GM21423 (cell line): Measurements from ENCODE around the gene AMELX.

Experiments
- ATAC-seq: cut with Tn5 transposase; IDR thresholded peaks from one replicate; pipeline ENCODE4 v1.9.1; 2021; ENCODE audit warnings: mild to moderate bottlenecking, moderate library complexity; ENCODE audit not compliant: unreplicated experiment

The AMELX gene

DNA sequence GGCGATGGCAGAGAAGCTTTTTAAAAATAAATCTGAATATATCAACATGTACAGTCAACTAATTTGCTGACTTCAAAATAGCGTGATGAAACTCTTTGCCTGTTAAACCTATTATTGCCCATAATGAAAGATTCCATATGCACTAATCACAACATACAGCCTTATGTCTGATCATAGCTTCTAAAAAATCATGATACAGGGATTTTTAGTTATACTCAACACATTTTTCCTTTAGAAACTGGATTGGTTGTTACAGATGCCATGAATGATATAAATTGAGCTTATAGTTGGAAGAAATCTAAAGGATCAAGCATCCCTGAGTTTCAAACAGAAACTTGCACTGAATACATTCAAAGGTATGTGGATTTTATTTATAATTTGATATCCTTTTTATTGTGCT is at the start of gene AMELX:
TSS of gene AMELX (plus strand) at position 301 of the 400 bp plus-strand sequence. CDS start 1,376 bp downstream, outside the sequence.
- no peak for ATAC-seq

DNA sequence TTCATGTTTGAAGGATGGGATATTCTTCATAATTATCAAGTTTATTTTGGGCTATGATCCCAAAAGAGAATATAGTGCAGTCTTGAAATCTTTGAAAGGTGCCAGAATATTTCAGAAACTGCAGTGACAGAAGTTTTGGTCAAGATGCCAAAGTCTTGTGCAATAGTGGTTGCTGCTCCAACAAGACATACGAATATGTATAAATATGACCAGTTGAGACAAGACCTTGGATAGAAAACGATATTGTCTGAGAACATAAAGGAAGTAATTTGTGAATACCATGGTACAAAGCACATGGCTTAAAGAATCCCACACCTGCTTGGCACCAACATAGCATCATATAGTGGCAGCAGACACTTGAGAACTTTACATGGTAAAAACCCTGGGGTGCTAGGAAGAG is 48.6 kb upstream of the AMELX start:
- no peak for ATAC-seq

DNA sequence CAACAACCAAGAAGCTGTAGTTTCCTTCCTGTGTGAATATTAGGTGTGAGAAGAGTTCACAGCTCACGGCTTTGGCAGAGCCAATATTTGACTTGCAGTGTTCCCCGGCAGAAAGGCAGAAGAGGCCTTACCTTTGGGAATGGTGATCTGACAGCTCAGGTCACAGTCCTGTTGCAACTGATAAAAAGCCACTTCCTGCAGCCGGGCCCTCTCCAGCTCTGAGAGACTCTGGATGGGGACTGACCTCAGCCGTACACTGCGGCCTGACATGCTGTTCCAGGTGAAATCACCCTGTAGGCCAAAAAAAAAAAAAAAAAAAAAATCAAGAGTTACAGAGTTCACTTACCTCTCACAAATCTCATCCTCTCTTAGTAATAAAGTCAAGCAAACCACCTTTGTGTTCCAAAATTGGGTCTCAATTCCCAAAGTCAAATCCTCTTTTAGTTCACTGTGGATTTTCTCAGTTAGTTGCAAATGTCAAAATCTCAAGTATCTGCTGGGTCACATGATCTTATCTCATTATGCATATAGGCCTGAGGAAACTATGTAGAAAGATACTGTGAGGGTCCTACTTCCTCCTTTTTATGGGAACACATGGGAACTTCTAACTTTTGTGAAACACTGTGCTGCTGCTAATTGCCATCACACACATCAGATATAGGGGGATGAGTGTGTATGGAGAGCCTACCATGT is 38.6 kb upstream of the AMELX start:
- ATAC-seq, result no peak

DNA sequence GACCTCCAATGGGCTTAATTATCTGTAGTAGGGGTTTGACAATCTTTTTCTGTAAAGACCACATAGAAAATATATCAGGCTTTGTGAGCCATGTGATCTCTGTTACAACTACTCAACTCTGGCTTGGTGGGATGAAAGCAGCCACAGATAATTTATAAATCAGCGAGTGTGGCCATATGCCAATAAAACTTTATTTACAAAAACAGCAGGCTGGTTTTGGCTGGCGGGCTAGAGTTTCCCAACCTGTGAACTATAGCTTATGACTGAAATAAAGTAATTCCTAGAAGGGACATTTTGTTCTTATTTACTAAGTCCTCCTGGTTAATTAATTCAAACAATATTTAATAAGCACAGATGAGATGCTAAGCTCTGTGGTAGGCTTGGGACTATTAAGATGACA is 35.9 kb upstream of the AMELX start:
- ATAC-seq, result no peak

DNA sequence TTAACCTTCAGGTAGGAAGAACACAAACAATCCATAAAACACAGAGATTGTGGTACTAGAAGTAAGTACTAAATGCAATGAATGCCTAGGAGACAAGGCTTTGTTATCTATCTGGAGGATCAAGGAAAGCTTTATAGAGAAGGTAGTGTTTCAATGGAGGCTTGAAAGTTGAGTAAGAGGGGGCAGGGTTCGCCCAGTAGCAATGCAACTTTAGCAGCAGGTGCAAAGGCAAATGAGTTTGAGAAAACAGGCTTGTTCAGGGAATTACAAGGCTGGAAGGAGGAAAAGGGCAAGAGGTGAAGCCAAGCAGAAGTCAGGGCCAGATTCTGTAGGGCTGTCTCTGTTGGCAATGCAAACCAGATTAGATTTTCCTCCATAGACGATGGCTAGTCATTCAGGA is 35.5 kb upstream of the AMELX start:
- ATAC-seq, result no peak

DNA sequence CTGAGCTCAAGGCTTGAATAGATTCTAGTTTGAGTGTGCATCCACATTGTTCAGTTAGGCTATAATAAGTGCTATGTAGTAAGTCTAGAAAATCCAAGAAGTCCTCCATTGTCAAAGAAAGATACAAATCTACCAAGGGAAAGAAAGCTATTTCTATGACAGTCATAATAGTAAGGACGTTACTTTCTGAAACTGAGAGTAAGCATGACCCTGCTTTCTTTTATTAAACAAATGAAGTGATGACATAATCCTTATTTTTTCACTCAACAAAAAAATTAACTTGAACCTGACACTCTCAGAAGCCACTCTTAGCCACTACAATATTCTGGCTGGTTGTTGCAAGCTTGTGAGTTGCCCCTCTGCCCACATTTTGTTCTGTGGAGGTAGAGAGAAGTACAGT is 33.8 kb upstream of the AMELX start:
- no peak for ATAC-seq

DNA sequence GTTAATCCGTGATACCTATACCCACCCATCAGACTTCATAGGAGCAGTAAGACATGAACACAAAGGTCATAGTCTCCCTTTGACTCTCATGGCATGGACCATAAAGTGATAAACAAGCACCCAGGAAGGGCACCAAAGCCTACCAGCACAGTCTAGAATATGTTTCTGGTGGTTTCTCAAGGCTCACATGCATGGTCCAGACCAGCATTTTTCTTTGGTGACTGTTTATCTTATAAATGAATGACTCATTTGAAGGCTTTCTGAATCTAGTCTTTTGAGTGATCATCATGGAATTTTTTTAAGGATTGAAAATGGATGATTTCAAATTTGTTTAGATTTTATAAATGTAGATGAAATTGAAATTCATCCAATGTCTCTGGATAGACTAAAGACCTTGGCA is 32.0 kb upstream of the AMELX start:
- no peak for ATAC-seq

DNA sequence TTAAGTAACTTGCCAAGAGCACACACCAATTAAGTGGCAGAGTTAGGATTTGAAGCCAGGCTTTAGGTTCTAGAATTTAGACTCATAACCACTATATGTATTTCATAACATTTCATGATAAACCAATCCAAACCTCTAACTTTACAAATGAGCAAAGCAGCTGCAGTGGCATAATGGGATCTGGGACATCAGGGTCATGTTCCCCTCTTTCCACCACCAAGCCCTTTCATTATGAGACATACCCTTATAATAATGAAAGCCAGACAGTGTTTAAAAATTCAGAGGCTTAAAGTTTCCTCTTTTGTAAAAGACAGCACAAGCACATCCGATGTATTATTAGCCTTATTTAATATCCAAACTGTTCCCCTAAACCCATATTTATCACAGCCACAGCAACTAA is 28.3 kb upstream of the AMELX start:
- ATAC-seq, result no peak

DNA sequence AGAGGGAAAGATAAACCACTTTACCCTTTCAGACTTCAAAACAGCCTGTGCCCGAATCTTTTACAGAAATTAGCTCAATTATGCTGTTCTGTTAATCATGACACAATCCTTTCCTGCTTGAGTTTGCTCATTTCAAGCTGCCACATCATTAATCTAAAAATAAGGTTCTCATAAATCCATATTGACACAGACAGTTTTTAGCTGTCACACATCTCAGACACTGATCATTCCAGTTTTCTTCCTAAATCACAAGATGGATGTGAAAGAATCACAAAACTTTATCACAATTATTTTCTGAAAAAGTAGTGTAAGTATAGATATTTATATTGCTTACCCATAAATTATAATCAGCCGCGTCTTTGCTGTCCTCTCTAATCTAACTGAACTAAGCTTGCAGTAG is 27.9 kb upstream of the AMELX start:
- ATAC-seq, result no peak

DNA sequence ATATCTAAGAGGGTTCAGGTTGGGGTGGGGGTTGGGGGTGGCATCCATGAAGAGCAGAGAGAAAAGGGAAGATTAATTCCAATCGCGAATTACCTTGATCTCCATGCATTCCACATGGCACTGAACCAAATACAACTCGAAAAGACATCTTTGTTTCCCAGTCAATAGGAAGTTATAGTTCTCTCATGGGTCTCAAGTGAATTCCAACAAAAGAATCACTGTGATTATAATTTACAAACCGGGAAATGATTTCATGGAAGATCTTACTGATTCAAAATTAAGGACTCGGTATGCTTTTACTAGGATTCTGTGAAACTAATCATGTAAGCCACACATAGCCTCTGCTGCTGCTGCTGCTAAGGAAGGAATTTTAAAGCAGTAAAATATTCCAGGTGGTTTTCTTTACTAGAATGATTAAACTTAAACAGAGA is 26.6 kb upstream of the AMELX start:
- no peak for ATAC-seq

DNA sequence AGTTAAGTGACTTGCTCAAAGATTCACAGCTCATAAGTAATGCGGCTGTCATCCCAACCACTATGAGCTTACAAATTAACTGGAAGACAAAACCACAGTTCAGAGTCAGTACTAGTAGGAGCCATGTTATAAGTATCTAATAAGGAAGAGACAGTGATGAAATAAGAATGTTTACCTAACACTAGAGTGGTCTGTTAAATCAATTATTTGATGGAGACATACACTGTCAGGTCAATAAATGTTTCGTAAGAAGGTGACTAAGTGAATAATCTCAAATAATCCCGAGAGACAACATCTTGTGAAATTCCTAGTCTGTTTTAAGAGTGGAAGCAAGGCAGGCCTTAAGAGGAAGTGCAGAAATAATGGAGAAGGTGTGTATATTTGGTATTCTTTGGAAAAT is 25.8 kb upstream of the AMELX start:
- ATAC-seq, result peak; percentile 46

DNA sequence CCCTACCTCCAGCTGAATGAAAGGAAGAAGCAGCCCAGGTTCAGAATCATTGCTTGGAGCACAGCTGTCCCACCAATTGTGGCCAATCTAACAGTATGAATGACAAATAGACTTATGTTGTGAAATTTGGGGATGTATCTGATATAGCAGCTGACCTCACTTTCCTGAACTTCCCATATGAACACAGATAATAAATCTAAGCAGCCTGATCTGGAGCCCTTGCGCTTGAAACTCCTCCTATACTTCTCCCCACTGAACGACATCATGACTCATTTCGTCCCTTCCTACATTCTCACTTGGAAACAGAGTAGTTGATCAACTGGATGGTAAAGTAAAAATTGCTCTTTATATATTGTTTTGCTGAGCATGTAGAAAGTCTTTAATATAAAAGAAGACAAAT is 24.2 kb upstream of the AMELX start:
- no peak for ATAC-seq

DNA sequence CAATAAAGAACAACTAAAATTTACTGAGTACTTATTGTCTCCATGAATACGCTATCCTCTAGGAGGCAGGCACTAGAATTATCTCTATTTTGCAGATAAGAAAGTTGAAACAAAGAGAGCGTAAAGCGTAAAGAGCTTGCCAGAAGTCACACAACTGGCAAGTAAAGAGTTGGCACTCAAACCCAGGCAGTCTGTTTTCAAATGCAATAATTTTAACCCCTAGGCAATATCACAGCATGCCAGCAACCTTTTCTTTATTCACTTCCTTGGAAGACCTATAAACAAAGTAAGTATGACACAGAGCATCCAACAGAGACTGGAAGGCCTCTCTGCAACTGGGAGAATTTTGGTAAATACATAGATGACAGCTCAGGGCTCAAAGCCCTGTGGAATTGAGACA is 23.2 kb upstream of the AMELX start:
- no peak for ATAC-seq

DNA sequence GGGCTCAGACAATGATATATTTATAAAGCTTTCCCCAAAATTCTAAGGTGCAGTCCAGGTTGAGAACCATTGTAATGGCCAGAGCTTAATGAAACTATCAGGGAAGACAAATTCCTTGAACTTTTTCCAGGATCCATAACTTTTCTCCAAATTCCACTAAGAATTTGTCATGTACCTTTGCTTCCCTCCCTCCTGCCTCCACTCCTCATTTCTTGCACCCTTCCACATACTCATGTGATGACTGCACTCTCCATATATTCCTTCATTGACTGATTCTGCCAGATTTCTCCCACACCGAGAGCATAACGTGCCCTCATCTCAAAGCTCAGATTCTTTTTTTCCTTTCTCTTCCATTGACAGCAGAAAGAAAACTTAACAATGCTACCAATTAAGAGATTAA is 20.9 kb upstream of the AMELX start:
- ATAC-seq, result no peak

DNA sequence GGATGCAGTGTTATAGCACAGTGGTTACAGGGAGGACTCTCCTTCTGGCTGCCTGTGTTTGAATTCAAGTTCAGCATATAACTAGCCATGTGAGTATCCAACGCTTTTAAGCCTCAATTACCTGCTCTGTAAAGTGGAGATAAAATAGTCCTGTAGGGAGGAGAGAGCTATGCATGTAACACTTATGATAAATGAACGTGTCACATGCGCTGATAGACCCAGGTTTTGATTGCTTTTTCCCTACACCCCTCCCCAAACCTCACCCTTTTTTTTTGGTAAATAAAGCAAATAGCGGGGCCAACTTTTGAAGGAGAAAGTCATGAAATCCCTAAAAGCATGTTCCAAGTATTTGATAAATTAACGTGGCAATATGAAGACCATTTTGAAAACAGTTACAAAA is 20.4 kb upstream of the AMELX start:
- ATAC-seq, result no peak

DNA sequence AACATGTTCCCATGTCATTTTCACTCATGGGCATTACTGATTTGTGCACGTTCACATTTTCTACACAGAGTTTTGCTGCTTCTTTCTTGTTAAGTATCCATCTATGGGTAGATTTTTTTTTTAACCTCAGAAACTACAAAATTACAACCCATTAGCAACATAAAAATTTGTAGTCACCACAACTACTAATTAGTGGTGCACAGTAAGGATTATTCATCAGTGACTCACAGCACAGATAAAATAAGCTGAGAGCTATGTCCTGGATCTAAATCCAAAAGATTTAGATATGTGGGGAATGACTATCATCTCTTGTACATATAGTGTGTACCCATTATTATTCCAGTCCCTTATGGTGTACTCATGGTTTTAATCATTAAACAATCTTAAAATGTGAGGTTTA is 19.7 kb upstream of the AMELX start:
- ATAC-seq, result no peak

DNA sequence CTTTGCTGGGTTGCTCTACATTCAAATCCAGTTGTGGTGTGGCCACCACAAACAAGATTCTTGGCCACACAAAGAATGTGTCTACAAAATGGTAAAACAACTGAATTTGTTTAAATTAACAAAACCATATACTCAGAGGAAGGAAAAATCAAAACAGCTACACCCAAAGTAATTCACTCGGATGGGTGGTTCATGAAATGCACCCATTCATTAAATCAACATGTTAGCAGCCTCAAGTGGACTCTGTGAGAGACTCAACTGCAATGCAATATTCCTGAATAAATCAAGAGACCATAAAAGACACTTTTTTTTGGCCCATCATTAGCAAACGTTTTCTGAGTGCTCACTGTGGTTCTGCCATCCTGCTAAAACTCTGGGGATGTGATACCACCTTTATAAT is 11.2 kb upstream of the AMELX start:
- ATAC-seq, result no peak

DNA sequence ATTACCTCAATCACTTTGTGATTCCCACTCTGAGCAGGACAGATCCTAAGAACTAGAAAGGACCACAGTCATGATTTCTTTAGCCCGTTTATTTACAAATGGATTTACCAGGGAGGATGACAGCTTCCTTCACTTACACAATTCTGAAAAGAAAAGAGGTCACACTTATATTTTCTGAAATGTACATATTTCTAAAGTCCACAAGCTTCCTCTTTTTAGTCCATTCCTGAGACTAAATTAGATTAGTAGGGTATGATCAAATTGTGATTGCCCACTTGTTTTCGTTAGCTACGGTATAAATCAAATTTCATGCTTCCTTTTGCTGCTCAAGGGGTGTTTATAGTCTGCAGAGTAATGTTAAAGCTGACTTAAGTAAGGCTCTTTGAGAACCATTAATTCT is 7.6 kb upstream of the AMELX start:
- no peak for ATAC-seq

DNA sequence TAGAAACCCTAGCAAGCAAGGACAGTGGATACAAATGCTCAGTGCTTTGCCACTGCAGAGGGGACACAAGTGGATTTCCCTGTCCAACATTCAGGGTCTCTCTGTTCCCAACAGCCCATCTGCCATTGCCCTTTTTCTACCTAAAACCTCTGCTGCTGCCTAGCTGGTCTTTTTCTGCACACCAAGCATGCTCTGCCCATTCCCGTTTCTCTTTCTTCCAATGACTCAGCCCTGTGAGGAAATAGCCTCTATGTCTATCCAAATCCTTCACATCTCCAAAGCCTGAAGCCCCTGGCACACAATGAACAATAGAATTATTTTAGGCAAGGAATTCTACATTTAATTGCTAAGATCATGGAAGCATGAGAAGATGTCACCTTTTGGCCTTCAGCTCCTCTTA is 5.7 kb upstream of the AMELX start:
- no peak for ATAC-seq

DNA sequence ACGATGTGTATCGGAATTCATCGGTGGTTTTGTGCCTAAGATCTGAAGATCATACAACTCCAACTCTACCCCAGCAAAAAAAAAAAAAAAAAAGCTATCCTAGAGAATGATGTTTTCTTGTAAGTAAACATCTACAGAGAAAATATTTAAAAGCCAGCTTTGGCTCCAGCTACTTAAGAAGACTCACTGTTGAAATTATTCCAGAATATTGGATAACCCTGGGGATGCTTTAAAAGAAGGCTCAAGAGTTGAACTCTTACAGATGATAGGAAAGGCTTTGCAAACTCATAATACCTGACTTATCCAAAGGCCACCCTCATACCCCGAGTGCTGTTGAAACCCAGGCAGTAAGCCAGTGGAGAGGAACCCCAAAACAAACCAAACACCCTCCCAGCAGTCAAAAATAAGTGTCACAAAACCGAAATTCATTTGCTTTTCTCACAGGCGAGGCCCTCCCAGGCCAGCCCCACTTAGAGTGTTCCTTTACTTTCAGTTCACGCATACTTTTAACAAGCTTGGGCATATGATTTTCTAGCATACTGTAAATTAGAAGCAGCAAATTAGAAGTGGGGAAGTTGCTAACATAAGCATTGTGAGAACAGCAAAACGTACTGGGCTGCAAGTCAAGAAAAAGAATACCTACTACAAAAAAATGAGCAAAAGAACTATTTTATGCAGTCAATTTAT is 2.7 kb upstream of the AMELX start:
- ATAC-seq, result no peak

DNA sequence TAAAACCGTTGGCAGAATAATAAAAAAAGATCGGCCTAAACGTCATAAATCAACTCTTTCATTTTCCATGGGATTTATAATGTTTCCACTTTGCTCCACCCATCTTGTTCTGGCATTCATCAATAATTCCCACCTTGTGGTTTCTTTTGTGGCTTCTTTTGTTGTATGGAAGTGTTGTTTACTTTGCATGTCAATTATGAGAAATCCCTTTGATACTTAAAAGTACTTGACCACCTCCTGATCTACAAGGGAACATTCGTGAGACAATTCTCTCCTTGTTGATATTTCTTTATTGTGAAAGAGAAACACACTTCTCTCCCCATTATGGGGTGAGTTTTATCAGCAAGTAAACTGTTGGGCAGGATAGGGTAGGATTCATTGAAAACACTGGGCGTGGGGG is 2.8 kb downstream of the AMELX start:
- no peak for ATAC-seq

DNA sequence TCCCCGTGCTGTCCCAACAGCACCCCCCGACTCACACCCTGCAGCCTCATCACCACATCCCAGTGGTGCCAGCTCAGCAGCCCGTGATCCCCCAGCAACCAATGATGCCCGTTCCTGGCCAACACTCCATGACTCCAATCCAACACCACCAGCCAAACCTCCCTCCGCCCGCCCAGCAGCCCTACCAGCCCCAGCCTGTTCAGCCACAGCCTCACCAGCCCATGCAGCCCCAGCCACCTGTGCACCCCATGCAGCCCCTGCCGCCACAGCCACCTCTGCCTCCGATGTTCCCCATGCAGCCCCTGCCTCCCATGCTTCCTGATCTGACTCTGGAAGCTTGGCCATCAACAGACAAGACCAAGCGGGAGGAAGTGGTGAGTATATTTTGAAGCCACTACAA is 5.4 kb downstream of the AMELX start:
- ATAC-seq, result no peak

DNA sequence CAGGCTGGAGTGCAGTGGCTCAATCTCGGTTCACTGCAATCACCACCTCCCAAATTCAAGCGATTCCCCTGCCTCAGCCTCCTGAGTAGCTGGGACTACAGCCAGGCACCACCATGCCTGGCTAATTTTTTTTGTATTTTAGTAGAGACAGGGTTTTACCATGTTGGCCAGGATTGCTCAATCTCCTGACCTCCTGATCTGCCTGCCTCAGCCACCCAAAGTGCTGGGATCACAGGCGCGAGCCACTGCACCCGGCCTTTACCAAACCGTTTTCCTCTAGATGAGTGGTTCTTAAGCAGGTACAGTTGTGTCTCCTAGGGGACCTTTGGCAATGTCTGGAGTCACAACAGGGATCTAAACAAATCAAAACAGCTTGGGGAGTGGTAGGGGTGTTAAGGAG is 11.6 kb downstream of the AMELX start:
- ATAC-seq, result no peak
